H4 (cell line): ENCODE results near the gene CNTN1. TPM values are rescaled to one million over a fixed set of nuclear protein-coding genes. Genes with fewer than 3 reads are reported as not detected.

Experiments used
- DNase-seq: peaks from one replicate; pipeline ENCODE4 v3.0.0-alpha.2; 2015; ENCODE audit warnings: low spot score
- total RNA-seq: library from RNA; depleted of rRNA; stranded (reverse); fragments of >200 nt; shearing (Covaris generic); gene quantifications from 2 replicates; pipeline ENCODE4 v1.2.3, GENCODE V29; 2014

CNTN1 gene
- total RNA-seq, 1 experiment from 2014 or later, result 3.7 TPM

DNA sequence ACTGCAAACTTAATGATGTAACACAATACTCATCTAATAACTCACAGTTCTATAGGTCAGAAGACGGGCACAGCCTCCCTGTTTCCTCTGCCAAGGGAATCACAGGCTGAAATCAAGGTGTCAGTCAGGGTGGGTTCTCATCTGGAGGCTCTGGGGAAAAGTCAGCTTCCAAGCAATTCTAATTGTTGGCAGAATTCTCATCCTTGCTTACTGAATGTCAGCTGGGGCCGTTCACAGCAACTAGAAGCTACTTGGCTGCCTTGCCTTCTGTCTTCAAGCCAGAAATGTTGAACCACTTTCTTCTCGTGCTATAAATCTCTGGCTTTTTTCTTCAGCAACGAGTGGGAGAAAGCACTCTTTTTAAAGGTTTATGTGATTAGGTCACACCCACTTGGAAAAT, 415.8 kb downstream of the CNTN1 start:
- DNase-seq, result no peak

DNA sequence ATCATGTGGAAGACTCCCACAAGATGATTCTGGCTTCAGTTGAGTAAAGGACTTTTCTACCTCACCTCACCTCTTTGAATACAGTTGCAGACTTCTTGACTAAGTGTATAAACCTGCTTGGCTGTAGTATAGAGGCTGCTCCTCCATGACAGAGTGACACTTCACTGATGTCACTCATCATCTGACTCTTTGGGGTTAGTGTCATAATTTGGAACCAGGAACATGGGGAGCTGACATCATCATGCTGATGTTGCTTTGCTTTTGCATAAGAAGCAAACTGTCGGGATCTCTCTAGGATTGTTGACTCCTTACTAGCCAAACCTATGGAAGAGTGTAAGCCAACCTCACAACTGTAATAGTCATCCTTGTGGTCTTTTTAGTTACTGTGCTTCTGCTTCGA, 420.7 kb downstream of the CNTN1 start:
- no peak for DNase-seq

DNA sequence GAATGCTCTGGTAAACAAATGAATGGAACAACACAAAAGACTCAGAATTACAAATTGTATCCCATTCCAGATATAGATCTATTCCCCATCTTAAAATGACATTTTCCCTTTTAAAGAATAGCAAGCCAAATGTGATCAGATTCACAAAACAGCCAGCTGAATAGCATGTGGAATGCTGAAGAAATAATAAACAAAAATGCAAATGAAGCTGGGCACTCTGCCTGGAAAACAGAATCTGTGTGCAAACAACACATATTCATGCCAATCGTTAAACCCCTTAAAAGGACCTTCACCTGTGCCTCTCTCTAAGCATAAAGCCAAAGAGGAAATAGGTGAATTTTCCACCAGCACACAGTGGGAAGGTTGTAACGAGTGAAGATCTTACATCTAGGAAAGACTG, 428.0 kb downstream of the CNTN1 start:
- DNase-seq, result no peak

DNA sequence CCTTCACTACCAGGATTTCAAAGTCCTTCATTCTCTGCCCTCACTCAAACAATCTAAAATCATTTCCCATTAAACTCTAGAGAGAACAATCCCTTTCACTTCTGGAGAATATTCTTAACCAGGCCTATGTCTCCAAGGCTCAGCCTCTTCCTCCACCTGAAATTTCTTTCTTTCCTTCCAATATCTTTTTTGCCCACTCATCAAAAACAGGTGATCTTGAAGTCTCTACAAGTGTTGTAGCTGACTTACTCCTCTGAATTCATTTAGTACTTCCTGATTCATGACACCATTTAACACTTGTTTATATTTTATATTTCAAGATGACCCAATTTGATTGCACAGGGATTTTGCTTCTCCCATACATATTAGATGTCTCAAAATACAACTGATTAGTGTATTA, 429.1 kb downstream of the CNTN1 start:
- DNase-seq, result no peak
